T-helper 1 cell (primary cell): Measurements from ENCODE around the gene ANO1.

Experiments used
- DNase-seq, 5 donors: peaks; one replicate each; pipeline ENCODE4 v3.0.0-alpha.2; 2012 to 2020

ANO1 gene

DNA sequence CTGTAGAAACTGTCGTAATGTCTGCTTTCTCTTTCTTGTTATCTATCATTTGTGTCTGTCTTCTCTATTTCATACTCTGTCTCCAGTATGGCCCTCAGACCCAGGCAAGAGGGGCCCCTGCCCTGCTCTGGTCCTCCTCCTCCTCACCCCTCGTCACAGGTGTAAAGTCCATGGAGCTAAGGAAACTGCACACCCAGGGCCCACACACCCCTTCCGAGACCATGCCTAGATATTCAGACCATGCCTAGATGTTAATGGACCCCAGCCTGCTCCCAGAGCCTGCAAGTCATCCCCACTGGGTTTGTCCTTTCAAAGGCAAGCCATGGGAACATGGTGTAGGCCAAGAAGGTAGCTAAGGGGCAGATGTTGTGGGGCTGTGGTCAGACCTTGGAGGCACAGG, 24.1 kb upstream of the ANO1 start:
- no peak for DNase-seq

DNA sequence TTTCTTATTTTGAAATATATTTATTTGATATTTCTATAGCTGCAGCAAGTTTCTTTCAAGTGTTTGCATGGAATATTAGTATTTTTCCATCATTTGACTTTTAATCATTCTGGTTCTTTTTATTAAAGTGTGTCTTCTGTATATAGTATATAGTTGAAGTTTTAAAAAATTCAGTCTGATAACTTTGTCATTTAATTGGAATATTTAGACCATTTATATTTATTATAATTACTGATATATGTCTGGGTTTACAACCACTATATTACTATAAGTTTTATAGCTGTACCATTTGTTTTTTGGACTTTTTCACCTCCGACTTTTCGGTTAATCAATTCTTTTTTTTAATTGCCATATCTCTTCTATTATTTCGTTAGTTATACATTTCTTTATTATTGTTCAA, 22.7 kb upstream of the ANO1 start:
- DNase-seq = no peak

DNA sequence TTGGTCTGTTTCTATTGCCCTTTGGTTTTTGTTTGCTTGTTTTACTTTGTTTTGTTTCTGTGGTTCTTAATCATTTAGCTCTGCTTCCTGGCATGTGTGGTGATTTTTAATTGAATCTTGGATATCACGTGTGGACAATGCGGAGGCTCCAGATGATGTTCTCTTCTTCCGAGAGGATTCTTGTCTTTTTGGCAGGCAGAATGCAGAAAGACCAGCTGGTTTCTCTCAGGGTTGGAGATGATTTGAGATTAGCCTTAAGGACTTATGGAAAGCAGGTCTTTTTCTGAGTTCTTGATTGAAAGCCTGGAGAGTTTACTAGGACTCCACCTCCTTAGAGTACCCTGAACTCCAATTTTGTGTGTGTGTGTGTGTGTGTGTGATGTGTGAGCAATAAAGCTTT, 21.0 kb upstream of the ANO1 start:
- DNase-seq = no peak

DNA sequence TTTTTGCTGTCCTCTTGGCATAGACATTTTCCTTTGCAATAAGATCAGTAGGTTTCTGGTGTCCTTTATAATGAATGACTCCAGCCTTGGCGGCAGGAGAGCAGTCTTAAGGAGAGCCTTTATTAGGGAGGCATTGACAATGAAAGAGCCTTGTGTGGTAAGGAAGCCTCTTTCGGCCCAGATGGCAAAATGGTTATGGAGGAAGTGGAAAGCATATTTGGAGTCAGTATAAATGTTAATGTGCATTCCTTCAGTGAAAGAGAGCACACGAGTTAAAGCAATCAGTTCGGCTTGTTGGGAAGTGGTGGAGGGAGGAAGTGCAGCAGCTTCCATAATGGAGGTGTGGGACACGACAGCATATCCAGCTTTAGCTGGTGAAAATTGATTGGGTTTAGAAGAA, 18.1 kb upstream of the ANO1 start:
- no peak for DNase-seq

DNA sequence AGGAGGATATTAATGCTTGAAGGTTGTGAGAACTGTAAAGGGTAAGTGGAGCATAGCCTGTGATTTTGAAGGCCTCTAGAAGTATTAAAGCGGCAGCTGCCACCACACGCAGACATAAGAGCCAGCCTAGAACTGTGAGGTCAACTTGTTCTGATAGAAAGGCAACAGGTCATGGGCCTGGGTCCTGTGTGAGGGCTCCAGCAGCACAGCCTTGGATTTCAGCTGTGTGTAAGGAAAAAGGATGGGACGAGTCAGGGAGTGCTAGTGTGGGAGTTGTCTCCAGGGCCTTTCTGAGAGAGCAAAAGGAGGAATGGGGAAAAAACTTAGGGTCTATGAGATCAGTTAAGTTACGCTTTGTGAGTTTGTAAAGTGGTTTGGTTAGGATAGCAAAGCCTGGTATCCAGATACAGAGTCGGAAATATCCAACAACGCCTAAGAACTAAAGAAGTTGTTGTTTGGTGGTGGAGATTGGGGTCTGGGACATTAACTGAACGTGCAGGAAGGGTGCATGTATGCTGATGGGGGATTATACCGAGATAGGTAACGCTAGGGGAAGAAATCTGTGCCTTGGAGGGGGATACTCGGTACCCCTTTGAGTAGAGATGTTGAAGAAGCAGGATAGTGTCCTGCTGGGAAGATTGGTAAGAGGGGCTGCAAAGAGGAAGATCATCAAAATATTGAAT, 17.4 kb upstream of the ANO1 start:
- DNase-seq = no peak

DNA sequence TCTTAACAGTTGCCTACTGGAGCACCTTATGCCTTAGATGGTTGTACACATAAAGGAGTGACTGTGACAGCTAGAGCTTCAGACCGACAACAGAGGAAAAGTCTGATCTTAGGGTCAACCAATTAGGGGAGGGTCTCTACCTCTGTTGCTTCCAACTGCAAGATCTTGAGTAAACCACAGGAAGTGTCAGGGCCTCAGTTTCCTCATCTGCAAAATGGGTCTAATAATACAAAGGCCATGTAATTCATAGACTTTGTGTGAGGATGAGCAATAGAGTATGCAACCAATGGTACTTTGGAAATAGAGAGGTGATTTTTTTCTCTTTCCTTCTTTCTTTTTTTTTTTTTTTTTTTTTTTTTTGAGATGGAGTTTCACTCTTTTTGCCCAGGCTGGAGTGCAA, 16.4 kb upstream of the ANO1 start:
- DNase-seq = no peak

- no peak for DNase-seq
Measured at GRCh38 chr11:70063121-70063520, 15.0 kb upstream of the ANO1 start.

GRCh38 chr11:70063555-70063954, 14.6 kb upstream of the ANO1 start:
- no peak for DNase-seq

GRCh38 chr11:70064008-70064725, 13.9 kb upstream of the ANO1 start:
- DNase-seq = no peak

GRCh38 chr11:70064726-70065317, 13.3 kb upstream of the ANO1 start:
- no peak for DNase-seq

DNA sequence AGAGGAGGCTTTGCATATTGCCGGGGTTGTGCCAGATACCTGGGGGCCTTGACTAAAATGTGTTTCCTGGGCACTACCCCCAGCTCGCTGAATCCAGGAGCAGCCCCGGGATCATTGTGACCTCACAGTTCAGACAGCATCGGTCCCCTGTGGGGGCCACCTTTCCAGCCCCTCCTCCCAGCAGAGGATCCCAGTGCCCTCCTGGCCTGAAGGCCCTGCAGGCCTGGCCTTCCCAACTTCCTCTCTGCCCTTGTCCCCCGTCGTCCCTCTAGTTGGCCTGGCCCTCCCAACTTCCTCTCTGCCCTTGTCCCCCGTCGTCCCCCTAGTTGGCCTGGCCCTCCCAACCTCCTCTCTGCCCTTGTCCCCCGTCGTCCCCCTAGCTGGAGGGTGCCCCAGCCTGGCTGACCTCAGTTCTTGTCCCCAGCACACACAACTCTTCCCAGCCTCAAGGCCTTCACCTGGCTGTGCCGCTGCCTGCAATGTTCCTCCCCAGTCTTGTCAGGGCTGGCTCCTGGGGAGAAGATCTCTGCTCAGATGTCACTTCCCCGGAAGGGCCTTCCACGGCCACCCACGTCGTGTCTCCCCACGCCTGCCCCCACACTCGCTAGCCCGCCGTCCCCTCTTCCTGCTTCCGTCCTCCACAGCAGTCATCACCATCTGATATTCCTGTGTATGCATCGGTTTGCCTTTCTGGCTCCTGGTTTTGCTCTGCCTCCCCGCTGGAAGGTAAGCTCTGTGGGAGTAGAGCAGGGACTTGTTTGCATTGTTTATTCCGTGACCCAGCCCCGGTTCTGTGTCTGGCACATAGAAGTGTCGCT, 12.6 kb upstream of the ANO1 start:
- DNase-seq = no peak

- no peak for DNase-seq
Measured at GRCh38 chr11:70066136-70066520, 12.0 kb upstream of the ANO1 start.

DNA sequence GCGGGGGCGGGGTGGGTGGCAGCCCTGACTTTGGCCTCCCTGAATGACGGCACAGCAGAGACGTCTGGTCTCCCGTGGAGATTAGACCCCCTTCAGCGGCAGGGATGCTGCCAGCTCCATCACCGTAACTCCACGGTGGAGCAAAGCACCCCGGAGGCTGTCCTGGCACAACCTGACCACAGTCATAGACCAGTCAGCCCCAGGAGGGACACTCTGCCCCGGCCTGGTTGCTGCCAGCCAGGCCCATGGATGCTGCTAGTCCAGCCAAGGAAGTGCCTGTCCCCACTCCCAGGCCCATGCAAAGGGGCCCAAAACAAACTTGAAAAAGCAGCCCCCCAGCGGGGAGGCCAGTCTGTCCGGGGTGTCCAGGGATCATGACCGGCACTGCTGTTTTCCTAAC, 11.5 kb upstream of the ANO1 start:
- no peak for DNase-seq

DNA sequence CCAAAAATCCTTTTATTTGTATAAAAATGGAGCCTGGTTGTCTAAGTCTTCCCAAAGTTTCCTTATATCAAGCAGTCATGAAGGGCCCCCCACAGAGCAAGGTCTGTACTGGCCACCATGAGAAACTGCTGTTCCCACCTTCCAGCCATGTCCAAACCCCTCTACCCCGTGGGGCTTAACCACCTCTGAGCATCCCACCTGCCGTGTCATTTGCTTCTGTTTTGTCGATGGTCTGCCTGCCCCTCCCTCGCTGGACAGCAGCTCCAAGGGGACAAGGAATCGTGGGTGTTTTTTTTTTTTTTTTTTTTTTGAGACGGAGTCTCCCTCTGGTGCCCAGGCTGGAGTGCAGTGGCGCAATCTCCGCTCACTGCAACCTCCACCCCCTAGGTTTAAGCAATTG, 11.1 kb upstream of the ANO1 start:
- no peak for DNase-seq

DNA sequence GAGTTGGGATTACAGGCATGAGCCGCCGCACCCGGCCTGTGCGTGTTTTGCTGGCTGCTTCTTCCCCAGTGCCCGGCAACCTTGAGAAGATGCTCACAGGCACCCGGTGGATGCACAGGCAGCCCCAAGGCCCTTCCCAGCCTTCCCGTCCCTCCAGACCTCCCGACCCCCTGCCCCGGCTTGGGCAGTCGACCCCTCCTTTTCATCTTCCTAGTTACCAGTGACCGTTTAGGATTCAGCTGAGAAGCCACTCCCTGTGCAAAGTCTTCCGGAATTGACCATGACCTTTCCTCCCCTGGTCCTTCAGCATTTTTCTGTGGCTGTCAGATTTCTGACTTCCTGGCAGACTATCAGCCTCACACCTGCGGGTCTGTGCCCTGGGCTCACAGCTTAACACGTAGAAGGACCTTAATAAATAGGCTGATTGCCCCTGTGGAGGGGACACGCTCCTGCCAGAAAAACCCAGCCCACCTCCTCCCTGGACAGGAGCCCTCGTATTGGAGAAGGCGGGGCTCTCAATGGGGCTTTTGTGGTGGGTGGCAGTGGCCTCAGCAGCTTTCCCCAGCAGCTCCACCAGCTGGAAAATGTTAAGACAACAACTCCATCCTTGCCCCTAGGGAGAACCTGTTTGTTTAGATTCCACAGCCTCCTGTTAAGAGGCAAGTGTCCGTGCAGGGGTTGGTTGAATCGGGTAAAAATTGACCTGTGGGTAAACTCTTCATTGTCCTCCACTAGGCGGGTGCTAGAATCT, 10.4 kb upstream of the ANO1 start:
- no peak for DNase-seq

GRCh38 chr11:70068345-70068744, 9.8 kb upstream of the ANO1 start:
- DNase-seq = no peak

DNA sequence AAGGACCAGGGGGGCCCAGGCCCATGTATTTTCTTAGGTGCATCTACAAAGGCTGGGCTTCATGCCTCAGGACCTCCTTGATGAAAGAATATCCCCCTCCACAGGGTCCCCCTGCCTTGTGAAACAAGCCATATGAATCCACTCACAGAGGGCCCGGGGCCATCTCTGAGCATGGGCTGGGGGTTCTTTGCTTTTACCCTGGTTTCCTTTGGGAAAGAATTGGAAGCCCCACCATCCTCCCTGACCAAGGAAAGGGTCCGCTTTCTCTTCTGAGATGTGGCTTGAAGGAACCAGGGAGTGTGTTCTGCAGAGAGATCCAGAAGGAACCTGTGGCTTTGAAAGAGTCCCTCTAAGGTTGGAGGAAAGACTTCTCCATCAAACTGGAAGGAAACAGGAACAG, 9.2 kb upstream of the ANO1 start:
- no peak for DNase-seq

DNA sequence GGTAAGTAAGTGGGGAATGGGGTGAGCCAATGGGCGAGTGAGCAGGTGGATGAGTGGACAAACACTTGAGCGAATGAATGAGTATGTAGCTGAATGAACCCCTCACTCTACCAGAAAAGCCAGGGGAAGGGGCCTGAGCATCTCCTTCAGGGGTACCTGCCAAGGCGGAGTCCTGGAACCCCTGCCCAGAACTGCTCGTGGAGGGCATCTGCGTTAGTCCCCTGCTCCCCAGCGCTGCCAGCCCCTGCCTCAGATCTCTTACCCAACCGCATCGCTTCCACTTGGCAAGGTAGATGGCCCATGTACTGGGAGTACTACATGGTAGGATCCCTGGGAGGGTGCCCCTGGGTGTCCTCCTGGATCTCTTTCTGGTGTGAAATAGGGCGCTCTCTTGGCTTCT, 7.4 kb upstream of the ANO1 start:
- no peak for DNase-seq

- DNase-seq = no peak
Measured at GRCh38 chr11:70071996-70072395, 6.1 kb upstream of the ANO1 start.

GRCh38 chr11:70072461-70072860, 5.7 kb upstream of the ANO1 start:
- DNase-seq = no peak

- DNase-seq = no peak
Measured at GRCh38 chr11:70072861-70073755, 5.0 kb upstream of the ANO1 start.

DNA sequence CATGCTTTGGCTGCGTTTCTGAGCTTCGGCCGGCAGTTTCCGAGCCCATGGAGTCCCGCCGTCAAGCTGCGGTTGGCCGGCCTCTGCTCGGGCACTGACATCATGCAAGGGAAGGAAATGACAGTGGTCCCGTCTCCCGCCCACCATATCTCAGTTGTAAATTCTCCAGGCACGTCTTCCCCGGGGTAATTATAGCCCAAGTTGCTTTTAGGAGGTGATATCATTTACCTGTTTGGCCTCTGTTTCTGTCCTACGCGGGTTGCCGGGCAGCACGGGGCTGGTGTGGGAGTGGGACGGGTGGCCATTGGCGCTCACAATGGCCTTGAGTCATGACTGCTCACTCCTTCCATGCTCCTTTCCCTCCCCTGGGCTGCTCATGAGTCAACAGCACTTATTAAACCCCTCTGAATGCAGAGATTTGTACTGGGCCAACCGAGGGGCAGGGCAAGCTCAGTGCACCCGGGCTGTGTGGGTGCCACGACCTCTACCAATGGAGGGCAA, 4.2 kb upstream of the ANO1 start:
- DNase-seq = no peak
